Central memory CD4-positive, alpha-beta T cell (primary cell): ENCODE data around the gene ZNF212.
"Not testable (repeated sequence)": the region's sequence is repeated elsewhere in the genome, so short reads cannot be mapped to it uniquely, and the experiment has no call there.

Experiments
- DNase-seq: peaks from one replicate; pipeline ENCODE4 v3.0.0; 2022

The ZNF212 gene

GRCh38 chr7:149255174-149255573 lies 15.7 kb downstream of the ZNF212 start:
- DNase-seq, result no peak

GRCh38 chr7:149256568-149256967 lies 17.1 kb downstream of the ZNF212 start:
- DNase-seq, result no peak

- no peak for DNase-seq
These were observed 17.7 kb downstream of the ZNF212 start for GRCh38 chr7:149257146-149257545.

- no peak for DNase-seq
These were observed 21.9 kb downstream of the ZNF212 start for GRCh38 chr7:149261316-149261828.

GRCh38 chr7:149261829-149262617 lies 22.6 kb downstream of the ZNF212 start, which contains the start of gene ZNF783:
TSS of gene ZNF783 (plus strand) at chr7:149262196. CDS start at chr7:149262334, 138 bp downstream.
- peak; percentile 85 for DNase-seq

GRCh38 chr7:149266451-149266850 lies 27.0 kb downstream of the ZNF212 start:
- DNase-seq, result no peak

GRCh38 chr7:149267733-149268132 lies 28.3 kb downstream of the ZNF212 start:
- no peak for DNase-seq

- not testable (repeated sequence) for DNase-seq
These were observed 35.0 kb downstream of the ZNF212 start for GRCh38 chr7:149274424-149274823.

GRCh38 chr7:149277871-149278270 lies 38.4 kb downstream of the ZNF212 start:
- DNase-seq, result no peak

- no peak for DNase-seq
These were observed 38.9 kb downstream of the ZNF212 start for GRCh38 chr7:149278396-149278795.

- no peak for DNase-seq
These were observed 39.8 kb downstream of the ZNF212 start for GRCh38 chr7:149279111-149279743.

- DNase-seq, result no peak
These were observed 40.7 kb downstream of the ZNF212 start for GRCh38 chr7:149280151-149280550.

- DNase-seq, result no peak
These were observed 41.4 kb downstream of the ZNF212 start for GRCh38 chr7:149280661-149281507.

GRCh38 chr7:149281508-149282330 lies 42.3 kb downstream of the ZNF212 start:
- no peak for DNase-seq

GRCh38 chr7:149282331-149282655 lies 42.8 kb downstream of the ZNF212 start:
- DNase-seq, result no peak

GRCh38 chr7:149283321-149283720 lies 43.9 kb downstream of the ZNF212 start:
- DNase-seq, result no peak

GRCh38 chr7:149284343-149284742 lies 44.9 kb downstream of the ZNF212 start:
- peak; percentile 77 for DNase-seq

GRCh38 chr7:149284850-149285585 lies 45.6 kb downstream of the ZNF212 start:
- DNase-seq, result peak; percentile 98

- no peak for DNase-seq
These were observed 46.2 kb downstream of the ZNF212 start for GRCh38 chr7:149285603-149286002.

- DNase-seq, result no peak
These were observed 47.5 kb downstream of the ZNF212 start for GRCh38 chr7:149286811-149287400.

GRCh38 chr7:149287622-149288021 lies 48.2 kb downstream of the ZNF212 start:
- no peak for DNase-seq
